ENCODE data around the gene SELENOM.
"Not testable (repeated sequence)": the region's sequence is repeated elsewhere in the genome, so short reads cannot be mapped to it uniquely, and the experiment has no call there.

The SELENOM gene

DNA sequence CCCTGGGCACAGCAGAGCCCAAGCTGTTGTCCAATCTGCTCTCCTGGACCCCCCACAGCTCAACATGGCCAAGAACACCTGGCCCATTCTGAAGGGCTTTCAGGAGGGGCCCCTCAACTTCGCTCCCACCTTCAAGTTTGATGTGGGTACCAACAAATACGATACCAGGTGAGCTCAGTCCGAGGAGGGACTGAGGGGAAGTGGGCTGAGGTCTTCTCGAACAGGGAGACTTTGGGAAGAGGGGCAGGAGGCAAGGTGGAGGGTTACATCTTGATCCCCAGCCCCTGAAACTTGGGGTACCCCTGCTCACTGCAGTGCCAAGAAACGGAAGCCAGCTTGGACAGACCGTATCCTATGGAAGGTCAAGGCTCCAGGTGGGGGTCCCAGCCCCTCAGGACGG lies 20.8 kb upstream of the SELENOM start:
- no peak for DNase-seq

GRCh38 chr22:31127181-31127772 lies 19.9 kb upstream of the SELENOM start:
- no peak for DNase-seq

- DNase-seq = no peak
These were observed 19.5 kb upstream of the SELENOM start for GRCh38 chr22:31126869-31127175.

DNA sequence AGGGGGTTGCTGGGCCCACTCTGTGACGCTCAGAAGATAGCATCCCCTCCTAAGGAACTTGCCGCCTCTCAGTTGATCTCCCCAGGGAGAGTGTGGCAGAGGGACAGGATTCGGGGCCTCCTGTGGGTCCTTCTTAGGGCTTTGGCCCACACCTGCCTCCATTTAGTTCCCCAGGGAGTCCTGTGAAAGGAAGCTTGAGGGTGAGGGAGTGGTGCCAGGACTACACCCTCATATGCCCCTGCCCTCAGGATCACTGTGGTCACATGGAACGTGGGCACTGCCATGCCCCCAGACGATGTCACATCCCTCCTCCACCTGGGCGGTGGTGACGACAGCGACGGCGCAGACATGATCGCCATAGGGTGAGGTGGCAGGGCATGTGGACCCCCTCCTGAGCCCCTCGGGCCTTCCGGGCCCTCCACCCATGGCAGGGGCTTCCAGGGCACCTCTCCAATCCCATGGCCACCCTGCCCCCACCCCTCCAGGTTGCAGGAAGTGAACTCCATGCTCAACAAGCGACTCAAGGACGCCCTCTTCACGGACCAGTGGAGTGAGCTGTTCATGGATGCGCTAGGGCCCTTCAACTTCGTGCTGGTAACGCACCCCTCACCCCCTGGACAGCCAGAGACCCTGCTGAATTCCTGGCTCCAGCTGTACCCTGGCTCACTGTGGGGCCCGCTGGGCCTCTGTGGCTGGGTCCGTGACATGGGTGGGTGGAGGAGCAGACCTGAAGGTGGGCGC lies 18.9 kb upstream of the SELENOM start:
- no peak for DNase-seq

DNA sequence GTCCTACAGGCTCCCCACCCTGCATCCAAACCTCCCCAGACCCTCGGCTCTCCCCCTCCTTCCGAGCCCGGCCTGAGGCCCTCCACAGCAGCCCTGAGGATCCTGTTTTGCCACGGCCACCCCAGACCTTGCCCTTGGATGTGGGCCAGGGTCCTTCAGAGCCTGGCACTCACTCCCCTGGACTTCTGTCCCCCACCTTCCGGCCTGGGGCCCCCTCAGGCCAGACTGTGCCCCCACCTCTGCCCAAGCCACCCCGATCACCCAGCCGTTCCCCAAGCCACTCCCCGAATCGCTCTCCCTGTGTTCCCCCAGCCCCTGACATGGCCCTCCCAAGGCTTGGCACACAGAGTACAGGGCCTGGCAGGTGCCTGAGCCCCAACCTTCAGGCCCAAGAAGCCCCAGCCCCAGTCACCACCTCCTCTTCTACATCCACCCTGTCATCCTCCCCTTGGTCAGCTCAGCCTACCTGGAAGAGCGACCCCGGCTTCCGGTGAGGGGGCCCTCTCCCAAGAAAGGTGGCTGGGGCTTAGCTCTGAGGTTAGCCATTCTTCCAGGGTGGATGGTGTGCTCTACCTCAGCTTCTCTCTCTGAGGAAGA lies 18.3 kb upstream of the SELENOM start:
- DNase-seq = no peak

DNA sequence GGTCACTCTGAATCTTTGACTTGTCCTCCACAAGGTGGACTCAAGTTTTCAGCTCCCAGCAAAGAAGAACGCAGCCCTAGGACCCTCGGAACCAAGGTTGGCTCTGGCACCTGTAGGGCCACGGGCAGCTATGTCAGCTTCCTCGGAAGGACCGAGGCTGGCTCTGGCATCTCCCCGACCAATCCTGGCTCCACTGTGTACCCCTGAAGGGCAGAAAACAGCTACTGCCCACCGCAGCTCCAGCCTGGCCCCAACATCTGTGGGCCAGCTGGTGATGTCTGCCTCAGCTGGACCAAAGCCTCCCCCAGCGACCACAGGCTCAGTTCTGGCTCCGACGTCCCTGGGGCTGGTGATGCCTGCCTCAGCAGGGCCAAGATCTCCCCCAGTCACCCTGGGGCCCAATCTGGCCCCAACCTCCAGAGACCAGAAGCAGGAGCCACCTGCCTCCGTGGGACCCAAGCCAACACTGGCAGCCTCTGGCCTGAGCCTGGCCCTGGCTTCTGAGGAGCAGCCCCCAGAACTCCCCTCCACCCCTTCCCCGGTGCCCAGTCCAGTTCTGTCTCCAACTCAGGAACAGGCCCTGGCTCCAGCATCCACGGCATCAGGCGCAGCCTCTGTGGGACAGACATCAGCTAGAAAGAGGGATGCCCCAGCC lies 17.6 kb upstream of the SELENOM start:
- DNase-seq = no peak

- no peak for DNase-seq
These were observed 16.9 kb upstream of the SELENOM start for GRCh38 chr22:31124290-31124689.

DNA sequence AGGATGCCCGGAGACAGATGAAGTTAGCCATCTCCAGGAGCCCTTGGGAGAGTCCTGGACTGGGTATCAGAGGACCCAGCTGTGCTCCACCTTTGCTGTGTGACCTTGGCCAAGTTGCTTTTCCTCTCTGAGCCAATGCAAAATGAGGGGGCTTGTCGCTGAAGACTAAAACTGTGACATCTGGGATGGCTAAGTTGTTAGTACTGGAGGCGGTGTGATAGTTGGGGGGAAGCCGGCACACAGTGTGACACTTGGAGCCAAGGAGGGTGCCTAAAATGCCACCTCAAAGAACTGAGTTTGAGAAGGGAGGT lies 15.9 kb upstream of the SELENOM start:
- DNase-seq = no peak

DNA sequence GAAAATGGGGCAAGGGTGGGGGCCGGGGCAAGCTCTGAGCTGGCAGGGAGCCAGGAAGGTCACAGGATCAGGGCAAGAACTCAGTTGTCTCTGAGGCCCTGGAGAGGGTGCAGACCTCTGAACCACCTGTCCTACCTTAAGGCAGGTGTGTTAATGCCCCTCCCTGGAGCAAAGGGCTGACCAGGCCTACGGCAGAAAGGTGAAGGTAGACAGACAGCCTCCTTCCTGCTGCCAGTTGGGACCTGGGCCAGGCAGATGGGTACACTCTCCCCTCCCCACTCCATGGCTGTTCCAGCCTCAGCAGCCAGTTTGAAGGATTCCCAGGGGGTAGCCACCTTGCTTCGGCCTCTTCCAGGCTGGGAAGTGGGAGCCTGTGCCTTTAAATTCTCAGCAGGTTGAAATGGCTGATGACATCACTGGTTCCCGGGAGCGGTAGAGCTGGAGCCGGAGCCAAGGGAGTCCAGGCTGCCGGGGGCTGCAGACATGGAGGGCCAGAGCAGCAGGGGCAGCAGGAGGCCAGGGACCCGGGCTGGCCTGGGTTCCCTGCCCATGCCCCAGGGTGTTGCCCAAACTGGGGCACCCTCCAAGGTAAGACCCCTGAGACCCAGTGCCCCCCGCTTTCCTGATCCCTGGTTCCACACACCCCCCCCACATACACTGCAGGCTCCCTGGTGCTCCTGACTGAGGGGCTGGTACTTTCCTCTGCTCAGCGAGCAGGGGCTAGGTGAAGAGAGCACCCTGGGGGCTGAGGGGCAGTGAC lies 15.3 kb upstream of the SELENOM start, which contains the start of gene INPP5J:
INPP5J (plus strand) TSS at position 435 of the 760 bp plus-strand sequence; CDS start at position 484, 49 bp downstream.
- no peak for DNase-seq

DNA sequence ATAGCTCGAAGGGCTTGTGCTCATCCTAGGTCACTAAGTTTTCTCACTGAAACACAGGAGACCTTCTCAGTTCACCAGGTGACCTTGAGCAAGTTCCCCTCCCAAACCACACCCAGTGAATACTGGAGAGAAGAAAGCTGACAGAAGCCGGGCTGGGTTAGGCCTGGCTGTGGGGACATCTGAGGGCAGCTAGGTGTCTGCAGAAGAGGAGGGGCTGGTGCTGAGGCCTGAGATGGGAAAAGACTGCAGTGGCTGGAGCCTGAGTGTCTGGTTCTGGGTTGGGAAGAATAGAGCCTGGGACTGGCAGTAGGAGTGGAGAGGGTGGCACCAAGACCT lies 14.8 kb upstream of the SELENOM start:
- DNase-seq = no peak

DNA sequence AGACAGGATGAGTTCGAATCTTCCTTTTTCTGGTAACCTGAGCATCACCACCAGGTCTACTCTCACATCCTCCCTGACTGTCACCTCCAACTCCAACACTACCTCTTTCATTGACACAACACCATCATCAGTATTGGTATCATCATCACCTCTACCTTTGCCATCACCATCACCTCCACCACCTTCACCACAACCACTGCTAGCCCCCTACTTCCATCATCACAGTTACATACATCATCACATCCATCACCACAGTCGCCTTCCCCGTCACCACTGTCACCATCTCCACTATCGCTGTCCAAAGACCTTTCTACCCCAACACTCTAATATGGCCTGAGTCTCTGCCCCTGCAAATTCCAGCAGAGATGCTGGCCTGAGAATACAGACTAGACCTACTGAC lies 14.0 kb upstream of the SELENOM start:
- DNase-seq = no peak

DNA sequence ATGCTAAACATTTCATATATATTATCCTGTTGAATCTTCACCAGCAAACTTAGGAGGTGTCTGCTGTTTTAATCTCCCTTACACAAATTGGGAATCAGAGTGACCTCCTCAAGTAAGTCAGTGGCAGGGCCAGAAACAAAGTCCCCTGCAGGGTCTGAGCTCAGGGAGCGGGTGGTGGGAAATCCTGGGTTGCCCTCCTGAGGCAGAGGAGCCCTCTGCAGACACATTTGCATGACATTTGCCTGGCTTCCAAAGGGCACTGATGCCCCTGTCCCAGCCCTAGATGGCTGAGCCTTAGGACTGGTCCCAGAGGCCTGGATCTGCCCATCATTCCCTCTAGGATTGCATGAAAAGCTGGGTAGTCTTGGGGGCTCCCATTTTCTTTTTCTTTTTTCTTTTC lies 13.3 kb upstream of the SELENOM start:
- no peak for DNase-seq

DNA sequence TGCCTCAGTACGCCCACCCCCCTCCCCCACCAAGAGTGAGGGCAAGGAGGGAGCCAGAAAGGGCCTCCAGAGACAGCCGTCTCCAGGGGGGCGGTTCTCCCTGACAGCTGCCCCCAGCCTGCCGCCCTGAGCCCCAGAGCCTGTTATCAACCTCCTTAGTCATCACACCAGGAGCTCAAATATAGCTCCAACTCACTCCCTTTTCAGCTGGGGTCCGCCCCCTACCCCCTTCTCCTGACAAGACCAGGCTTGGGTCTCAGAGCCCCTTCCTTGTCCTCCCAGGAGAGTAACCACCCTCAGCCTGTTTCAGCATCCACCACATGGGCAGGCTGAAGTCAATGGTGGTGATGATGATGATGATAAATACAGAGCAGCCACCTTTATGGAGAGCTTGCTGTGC lies 12.9 kb upstream of the SELENOM start:
- DNase-seq = no peak

DNA sequence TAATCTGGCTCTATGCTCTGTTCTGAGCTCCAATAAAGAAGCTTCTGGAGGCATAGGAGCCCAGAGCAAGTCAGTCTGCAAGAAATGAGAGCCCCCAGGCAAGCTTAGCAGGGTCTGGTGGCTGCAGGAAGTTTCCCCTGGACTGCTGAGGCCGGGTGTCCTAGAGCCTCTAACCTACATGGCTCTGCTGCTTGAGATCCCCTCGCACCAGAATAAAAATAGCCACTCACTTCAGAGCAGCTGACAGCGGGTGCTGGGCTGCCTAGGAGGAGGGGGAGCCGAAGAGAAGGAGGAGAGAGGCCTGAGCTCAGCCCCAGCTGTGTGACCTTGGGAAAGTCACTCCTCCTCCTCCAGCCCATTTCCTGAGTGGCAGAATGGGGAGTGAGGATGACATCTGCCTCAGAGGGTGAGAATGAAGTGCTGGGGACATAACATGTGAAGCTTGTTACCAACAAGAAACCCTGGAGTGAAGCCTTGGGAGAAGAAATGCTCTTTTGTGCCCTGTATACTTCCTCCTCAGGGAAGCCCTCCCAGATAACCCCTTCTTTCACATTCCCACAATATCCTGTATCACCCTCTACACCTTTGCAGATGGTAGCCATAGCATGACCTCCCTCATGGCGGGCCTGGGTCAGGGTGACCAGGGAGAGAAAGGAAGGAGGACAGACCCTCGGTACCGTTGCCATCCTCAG lies 11.8 kb upstream of the SELENOM start:
- DNase-seq = no peak

DNA sequence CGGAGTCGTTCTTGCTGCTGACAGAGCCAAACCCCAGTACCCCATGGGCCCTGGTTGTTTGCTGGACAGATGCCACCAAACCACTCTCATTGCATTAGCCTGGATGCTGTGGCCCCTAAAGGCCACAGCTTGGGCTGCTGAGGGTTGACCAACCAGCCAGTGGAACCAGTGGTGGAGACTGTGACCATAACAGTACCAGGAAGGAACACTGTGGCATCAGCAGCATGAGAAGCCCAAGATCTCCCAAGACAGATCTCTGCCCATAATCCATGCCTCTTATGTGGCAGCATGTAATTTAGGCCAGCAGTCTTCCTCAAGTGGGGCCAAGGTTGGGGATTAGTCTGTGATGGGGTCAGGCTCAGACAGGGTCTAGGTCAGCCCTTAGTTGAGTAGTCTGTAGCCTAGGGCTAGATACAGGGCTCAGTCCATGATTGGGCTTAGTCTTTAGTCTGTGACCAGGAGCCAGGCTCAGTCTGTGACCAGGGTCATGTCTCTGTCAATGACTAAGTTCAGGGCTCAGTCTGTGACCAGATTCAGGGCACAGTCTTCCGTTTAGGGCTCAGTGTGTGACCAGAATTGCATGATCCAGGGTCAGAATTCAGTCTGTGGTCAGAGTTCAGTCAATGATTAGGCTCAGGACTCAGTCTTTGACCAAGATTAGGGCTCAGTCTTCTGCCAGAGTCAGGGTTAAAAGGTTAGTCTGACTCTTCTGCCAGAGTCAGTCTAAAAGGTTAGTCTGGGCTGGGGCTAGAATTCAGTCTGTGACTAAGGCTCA lies 10.9 kb upstream of the SELENOM start:
- no peak for DNase-seq

DNA sequence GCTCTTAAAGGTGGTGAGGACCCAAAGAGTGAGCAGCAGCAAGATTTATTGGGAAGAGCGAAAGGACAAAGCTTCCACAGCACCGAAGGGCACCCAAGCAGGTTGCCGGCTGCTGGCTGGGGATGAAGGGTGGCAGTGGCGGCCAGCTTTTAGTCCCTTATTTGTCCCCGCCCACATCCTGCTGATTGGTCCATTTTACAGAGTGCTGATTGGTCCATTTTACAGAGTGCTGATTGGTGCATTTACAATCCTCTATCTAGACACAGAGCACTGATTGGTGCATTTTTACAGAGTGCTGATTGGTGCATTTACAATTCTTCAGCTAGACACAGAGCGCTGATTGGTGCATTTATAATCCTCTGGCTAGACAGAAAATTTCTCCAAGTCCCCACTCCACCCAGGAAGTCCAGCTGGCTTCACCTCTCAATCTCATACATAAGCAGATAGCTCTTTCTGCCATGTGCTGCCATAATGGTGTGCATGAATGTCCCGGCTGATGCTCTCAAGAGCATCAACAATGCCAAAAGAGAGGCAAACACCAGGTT lies 5.3 kb upstream of the SELENOM start:
- not testable (repeated sequence) for DNase-seq

DNA sequence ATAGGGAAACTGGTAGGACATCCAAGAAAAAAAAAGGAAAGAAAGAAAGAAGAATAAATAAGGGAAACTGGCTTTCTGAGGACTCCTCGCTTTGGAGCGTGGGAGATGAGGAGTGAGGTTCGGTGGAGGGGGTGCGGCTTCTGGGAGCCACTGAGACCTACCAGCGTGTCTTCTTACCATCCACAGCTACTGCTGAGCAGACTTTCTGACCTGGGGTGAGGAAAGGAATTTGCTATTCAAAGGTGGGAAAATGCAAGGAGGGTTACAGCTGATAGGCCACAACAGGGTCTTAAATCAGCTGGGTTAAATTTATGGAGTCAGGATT lies 488 bp upstream of the SELENOM start:
- no peak for DNase-seq

- DNase-seq = no peak
These were observed 614 bp downstream of the SELENOM start for GRCh38 chr22:31106731-31107177.

GRCh38 chr22:31106001-31106571 lies 1.3 kb downstream of the SELENOM start:
- no peak for DNase-seq

DNA sequence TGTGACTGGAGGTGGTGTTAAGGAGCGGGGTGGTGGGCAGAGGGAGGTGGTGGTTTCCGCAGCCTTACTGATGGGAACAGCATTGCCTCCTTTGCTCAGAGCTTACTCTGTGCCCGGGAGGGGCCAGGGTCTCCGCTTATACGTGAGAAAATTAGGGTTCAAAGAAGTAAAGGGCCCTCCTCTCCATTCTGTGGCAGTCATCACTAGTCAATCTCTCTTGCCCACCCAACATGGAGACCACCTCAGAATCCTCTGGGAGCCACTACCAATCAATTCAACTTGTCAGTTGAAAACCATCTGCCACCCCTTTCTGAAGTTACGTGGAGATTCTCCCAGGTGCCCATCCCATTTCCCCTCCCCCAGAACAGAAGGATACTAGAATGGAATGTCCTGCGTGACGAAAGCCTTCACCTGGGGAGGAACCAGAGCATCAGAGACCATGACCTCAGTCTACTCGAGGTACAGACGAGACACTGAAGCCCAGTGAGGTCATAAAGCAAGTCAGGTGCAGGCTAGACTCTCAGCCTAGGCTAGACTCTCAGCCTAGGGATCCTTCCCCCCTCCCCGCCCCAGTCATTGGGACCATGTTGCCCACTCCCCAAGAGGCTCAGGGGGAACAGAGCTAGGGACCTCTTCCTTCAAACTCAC lies 2.0 kb downstream of the SELENOM start:
- DNase-seq = no peak

DNA sequence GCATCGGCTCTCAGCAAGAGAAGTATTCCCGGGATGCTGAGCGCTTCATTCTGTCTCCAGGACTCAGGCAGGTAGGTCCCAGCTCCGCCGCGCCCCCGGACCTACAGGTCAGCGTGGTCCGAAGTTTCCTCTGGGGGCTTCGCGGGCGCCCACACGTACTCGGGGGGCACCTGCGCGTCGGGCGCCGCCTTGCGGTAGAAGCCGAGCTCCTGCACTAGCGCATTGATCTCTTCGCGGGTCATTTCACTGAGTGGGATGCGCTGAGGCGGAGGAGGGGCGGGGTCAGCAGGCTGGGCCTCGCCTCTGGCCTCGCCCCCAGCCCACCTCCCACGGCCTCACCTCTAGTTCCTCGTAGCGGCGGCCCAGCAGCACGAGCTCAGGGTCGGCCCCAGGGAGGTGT lies 2.5 kb downstream of the SELENOM start:
- DNase-seq = no peak

Measured in Kasumi-1 (cell line).